C4-2B (cell line): ENCODE measurements around the gene TOMM20.

Experiments used
- H3K27ac ChIP-seq: fragments of 450-650 bp; 2 replicates; pipeline ENCODE4 v1.5.1; 2017
- CTCF ChIP-seq: fragments of 450-650 bp; conservative IDR thresholded peaks from 2 replicates; pipeline ENCODE4 v1.5.1; 2017; ENCODE audit warnings: mild to moderate bottlenecking
- ZFX ChIP-seq: fragments of 450-650 bp; IDR thresholded peaks from 2 replicates; pipeline ENCODE4 v1.6.1; 2017

The TOMM20 gene

GRCh38 chr1:235075048-235075776, 53.4 kb downstream of the TOMM20 start:
- H3K27ac ChIP-seq = peak overlapping the region; percentile 90
- no peak for TF ChIP-seq ZFX
- no peak for TF ChIP-seq CTCF

GRCh38 chr1:235074523-235075047, 54.1 kb downstream of the TOMM20 start:
- peak overlapping the region; percentile 90 for H3K27ac ChIP-seq
- TF ChIP-seq CTCF (no peak), ZFX (no peak)

- TF ChIP-seq ZFX (no peak), CTCF (no peak)
- H3K27ac ChIP-seq = peak overlapping the region; percentile 90
Measured at GRCh38 chr1:235073968-235074522, 54.6 kb downstream of the TOMM20 start.

GRCh38 chr1:235073331-235073967, 55.2 kb downstream of the TOMM20 start:
- TF ChIP-seq CTCF (no peak), ZFX (peak; percentile 34; the same call in 1 of the 2 replicates)
- peak overlapping the region; percentile 90 for H3K27ac ChIP-seq

- peak overlapping the region; percentile 47 for H3K27ac ChIP-seq
Measured at GRCh38 chr1:235072577-235072976, 56.1 kb downstream of the TOMM20 start.

GRCh38 chr1:235072096-235072495, 56.5 kb downstream of the TOMM20 start:
- TF ChIP-seq CTCF = no peak
- peak overlapping the region; percentile 47 for H3K27ac ChIP-seq

GRCh38 chr1:235070819-235071218, 57.8 kb downstream of the TOMM20 start:
- no peak for TF ChIP-seq CTCF
- TF ChIP-seq ZFX = no peak
- peak overlapping the region; percentile 28 for H3K27ac ChIP-seq
